ENCODE results near the gene MRPL54. TPM values are rescaled to one million over a fixed set of nuclear protein-coding genes. Genes with fewer than 3 reads are reported as not detected.
A peak's percentile ranks its signal among the peaks of the same experiment; 100 is the strongest.

Gene MRPL54
- polyA plus RNA-seq, 1 donor (not counting 4 experiments of a cell fraction or from before 2014, with no cell fraction given): 27.0 TPM

- Histone ChIP-seq H3K36me3 (ENCODE audit: control insufficient read depth in 2 of 2, extremely low read depth in 1 of 2, insufficient read depth in 2 of 2, low read length in 2 of 2) (peaks cover 5 to 6% of the 10 kb centered on the region in 2 experiments), H3K27ac (ENCODE audit: control insufficient read depth, insufficient read depth, low read length) (no peak overlapping the region), H2AFZ (ENCODE audit: control insufficient read depth, low read length) (no peak overlapping the region), H3K9me3 (ENCODE audit: control insufficient read depth, low read depth, low read length) (no peaks in the 10 kb centered on the region), H3K4me2 (ENCODE audit: control insufficient read depth, extremely low read depth, insufficient read depth, low read depth, low read length) (no peak overlapping the region), H3K4me1 (ENCODE audit: control insufficient read depth, extremely low read depth, insufficient read depth, low read length) (no peaks in the 10 kb centered on the region), H3K9ac (ENCODE audit: control insufficient read depth, extremely low read depth, insufficient read depth, low read length) (no peak overlapping the region), H3K27me3 (ENCODE audit: control insufficient read depth, extremely low read depth, insufficient read depth, low read length) (peaks cover 7% of the 10 kb centered on the region), H4K20me1 (ENCODE audit: control insufficient read depth, extremely low read depth, insufficient read depth, low read length) (no peaks in the 10 kb centered on the region), H3K4me3 (ENCODE audit: control insufficient read depth in 2 of 3, extremely low read depth in 1 of 3, insufficient read depth in 2 of 3, low read depth in 1 of 3, low read length in 3 of 3) (no peak overlapping the region), H3K79me2 (ENCODE audit: control insufficient read depth, insufficient read depth, low read length) (no peaks in the 10 kb centered on the region), H3K9me1 (ENCODE audit: control insufficient read depth, extremely low read depth, insufficient read depth, low read length) (no peaks in the 10 kb centered on the region)
- TF ChIP-seq EZH2 (IDR thresholded peaks at IDR 0.05; ENCODE audit: low read length): no peak
- no peak for TF ChIP-seq CTCF (optimal IDR thresholded peaks at IDR 0.05 in 1 of 3, IDR thresholded peaks at IDR 0.05 in 1 of 3, conservative IDR thresholded peaks at IDR 0.05 in 1 of 3; ENCODE audit: extremely low read depth in 1 of 3, insufficient read depth in 2 of 3, low read length in 3 of 3)
- dilution Hi-C loops (cut with MboI; ENCODE audit: extremely low pct_ligation_motif_present, low sequenced_read_pairs): no loop called here
- FAIRE-seq (no peak), DNase-seq (ENCODE audit: low read depth, low spot score) (no peak)
These were observed 6.2 kb downstream of the MRPL54 start for GRCh38 chr19:3768748-3769099.

- FAIRE-seq (no peak), DNase-seq (ENCODE audit: low read depth, low spot score) (no peak)
- Histone ChIP-seq H3K4me1 (ENCODE audit: control insufficient read depth, extremely low read depth, insufficient read depth, low read length) (no peaks in the 10 kb centered on the region), H3K27me3 (ENCODE audit: control insufficient read depth, extremely low read depth, insufficient read depth, low read length) (peaks cover 7% of the 10 kb centered on the region), H3K4me3 (ENCODE audit: control insufficient read depth in 2 of 3, extremely low read depth in 1 of 3, insufficient read depth in 2 of 3, low read depth in 1 of 3, low read length in 3 of 3) (no peak overlapping the region), H3K79me2 (ENCODE audit: control insufficient read depth, insufficient read depth, low read length) (no peaks in the 10 kb centered on the region), H3K27ac (ENCODE audit: control insufficient read depth, insufficient read depth, low read length) (no peak overlapping the region), H3K4me2 (ENCODE audit: control insufficient read depth, extremely low read depth, insufficient read depth, low read depth, low read length) (no peak overlapping the region), H3K36me3 (ENCODE audit: control insufficient read depth in 2 of 2, extremely low read depth in 1 of 2, insufficient read depth in 2 of 2, low read length in 2 of 2) (peaks cover 5 to 6% of the 10 kb centered on the region in 2 experiments), H3K9me1 (ENCODE audit: control insufficient read depth, extremely low read depth, insufficient read depth, low read length) (no peaks in the 10 kb centered on the region), H4K20me1 (ENCODE audit: control insufficient read depth, extremely low read depth, insufficient read depth, low read length) (no peaks in the 10 kb centered on the region), H2AFZ (ENCODE audit: control insufficient read depth, low read length) (no peak overlapping the region), H3K9me3 (ENCODE audit: control insufficient read depth, low read depth, low read length) (no peaks in the 10 kb centered on the region), H3K9ac (ENCODE audit: control insufficient read depth, extremely low read depth, insufficient read depth, low read length) (no peak overlapping the region)
- dilution Hi-C loops (cut with MboI; ENCODE audit: extremely low pct_ligation_motif_present, low sequenced_read_pairs): no loop called here
- TF ChIP-seq EZH2 (IDR thresholded peaks at IDR 0.05; ENCODE audit: low read length): no peak
- TF ChIP-seq CTCF (optimal IDR thresholded peaks at IDR 0.05 in 1 of 3, IDR thresholded peaks at IDR 0.05 in 1 of 3, conservative IDR thresholded peaks at IDR 0.05 in 1 of 3; ENCODE audit: extremely low read depth in 1 of 3, insufficient read depth in 2 of 3, low read length in 3 of 3): peak in 1 of 3 experiments; percentile 39
These were observed 7.0 kb downstream of the MRPL54 start for GRCh38 chr19:3769494-3769893.

Data from keratinocyte (primary cell).